ENCODE results near the gene GPRC5C.

Gene GPRC5C

GRCh38 chr17:74415608-74416396 lies 16.1 kb upstream of the GPRC5C start:
- no peak for DNase-seq (ENCODE audit: low spot score in 2 of 2)
- Histone ChIP-seq H3K36me3 (replicated peaks) (no peaks in the 10 kb centered on the region), H3K27me3 (ENCODE audit: low read depth) (no peaks in the 10 kb centered on the region), H3K4me1 (no peaks in the 10 kb centered on the region), H3K4me3 (no peak overlapping the region), H3K9me3 (no peaks in the 10 kb centered on the region)
- in situ Hi-C loops (cut with MboI; ENCODE audit: low sequenced_read_pairs), result no loop called here

GRCh38 chr17:74417178-74418045 lies 14.5 kb upstream of the GPRC5C start:
- no peaks in the 10 kb centered on the region for H3K36me3 ChIP-seq (replicated peaks)
- no peak overlapping the region for H3K4me3 ChIP-seq
- no peaks in the 10 kb centered on the region for H3K27me3 ChIP-seq (ENCODE audit: low read depth)
- in situ Hi-C loops (cut with MboI; ENCODE audit: low sequenced_read_pairs), result no loop called here
- no peaks in the 10 kb centered on the region for H3K4me1 ChIP-seq
- H3K9me3 ChIP-seq, result no peaks in the 10 kb centered on the region
- no peak for DNase-seq (ENCODE audit: low spot score in 2 of 2)

- in situ Hi-C loops (cut with MboI; ENCODE audit: low sequenced_read_pairs), result no loop called here
Observed at GRCh38 chr17:74419928-74420411, 11.9 kb upstream of the GPRC5C start.

DNA sequence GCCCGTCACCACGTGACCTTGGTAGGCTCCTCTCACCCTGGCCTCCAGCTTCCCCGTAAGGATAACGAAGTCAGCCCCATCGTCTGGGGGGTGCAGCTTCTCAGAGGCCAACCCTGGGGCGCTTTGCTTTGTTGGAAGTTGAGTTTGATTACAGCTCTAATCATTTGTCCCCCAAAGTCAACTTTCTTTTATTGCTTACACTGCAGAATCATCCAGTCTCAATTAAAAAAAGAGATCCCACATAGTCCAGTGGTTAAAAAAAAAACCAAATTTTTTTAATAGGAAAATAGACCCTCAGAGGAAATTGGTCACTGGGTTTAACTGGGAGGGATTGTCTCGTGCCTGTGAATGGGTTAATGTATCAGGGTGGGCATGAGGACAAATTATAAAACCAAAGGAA lies 7.8 kb upstream of the GPRC5C start:
- Histone ChIP-seq H3K27me3 (ENCODE audit: low read depth) (no peaks in the 10 kb centered on the region), H3K9me3 (no peaks in the 10 kb centered on the region), H3K4me3 (no peak overlapping the region), H3K4me1 (no peaks in the 10 kb centered on the region), H3K36me3 (replicated peaks) (no peaks in the 10 kb centered on the region)
- DNase-seq (ENCODE audit: low spot score in 2 of 2), result no peak
- in situ Hi-C loops (cut with MboI; ENCODE audit: low sequenced_read_pairs), result no loop called here

More at GRCh38 chr17:74419928-74420411, 11.9 kb upstream of the GPRC5C start:
- no peaks in the 10 kb centered on the region for H3K9me3 ChIP-seq
- H3K36me3 ChIP-seq (replicated peaks), result no peaks in the 10 kb centered on the region
- no peaks in the 10 kb centered on the region for H3K4me1 ChIP-seq
- H3K27me3 ChIP-seq (ENCODE audit: low read depth), result no peaks in the 10 kb centered on the region
- no peak overlapping the region for H3K4me3 ChIP-seq
- no peak for DNase-seq (ENCODE audit: low spot score in 2 of 2)

DNA sequence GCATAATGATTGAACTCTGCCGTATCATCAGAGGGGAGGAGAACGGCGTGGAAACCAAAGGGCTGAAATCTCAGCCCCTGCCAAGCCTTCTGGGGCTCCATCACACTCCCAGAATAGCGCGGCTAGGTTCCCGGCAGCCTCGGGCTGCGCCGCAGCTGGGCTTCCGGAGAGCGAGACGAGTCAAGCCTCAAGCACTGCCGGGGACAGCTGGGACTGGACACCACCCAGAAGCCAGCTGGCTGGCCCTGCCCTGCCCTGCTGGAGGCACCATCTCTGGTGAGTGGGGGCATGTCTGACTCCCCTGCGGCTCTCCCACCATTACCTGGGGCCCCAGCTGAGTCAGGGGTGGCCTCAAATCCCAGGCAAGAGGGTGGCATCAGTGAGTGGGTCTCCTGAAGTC lies 7.2 kb upstream of the GPRC5C start:
- no peaks in the 10 kb centered on the region for H3K9me3 ChIP-seq
- H3K36me3 ChIP-seq (replicated peaks), result no peaks in the 10 kb centered on the region
- DNase-seq (ENCODE audit: low spot score in 2 of 2), result no peak
- H3K4me3 ChIP-seq, result no peak overlapping the region
- in situ Hi-C loops (cut with MboI; ENCODE audit: low sequenced_read_pairs), result no loop called here
- peaks cover under 1% of the 10 kb centered on the region; the same call in 1 of the 2 replicates for H3K4me1 ChIP-seq
- H3K27me3 ChIP-seq (ENCODE audit: low read depth), result no peaks in the 10 kb centered on the region

- in situ Hi-C loops (cut with MboI; ENCODE audit: low sequenced_read_pairs), result no loop called here
Observed at GRCh38 chr17:74426551-74427047, 5.3 kb upstream of the GPRC5C start.

GRCh38 chr17:74427048-74427762 lies 4.7 kb upstream of the GPRC5C start:
- Histone ChIP-seq H3K4me1 (peaks cover 19% of the 10 kb centered on the region), H3K27me3 (ENCODE audit: low read depth) (no peaks in the 10 kb centered on the region), H3K9me3 (no peaks in the 10 kb centered on the region), H3K4me3 (no peak overlapping the region), H3K36me3 (replicated peaks) (no peaks in the 10 kb centered on the region)
- in situ Hi-C loops (cut with MboI; ENCODE audit: low sequenced_read_pairs), result no loop called here
- DNase-seq (ENCODE audit: low spot score in 2 of 2), result no peak

More at GRCh38 chr17:74426551-74427047, 5.3 kb upstream of the GPRC5C start:
- Histone ChIP-seq H3K36me3 (replicated peaks) (no peaks in the 10 kb centered on the region), H3K4me1 (peaks cover 17% of the 10 kb centered on the region), H3K4me3 (no peak overlapping the region), H3K9me3 (no peaks in the 10 kb centered on the region), H3K27me3 (ENCODE audit: low read depth) (no peaks in the 10 kb centered on the region)
- no peak for DNase-seq (ENCODE audit: low spot score in 2 of 2)

DNA sequence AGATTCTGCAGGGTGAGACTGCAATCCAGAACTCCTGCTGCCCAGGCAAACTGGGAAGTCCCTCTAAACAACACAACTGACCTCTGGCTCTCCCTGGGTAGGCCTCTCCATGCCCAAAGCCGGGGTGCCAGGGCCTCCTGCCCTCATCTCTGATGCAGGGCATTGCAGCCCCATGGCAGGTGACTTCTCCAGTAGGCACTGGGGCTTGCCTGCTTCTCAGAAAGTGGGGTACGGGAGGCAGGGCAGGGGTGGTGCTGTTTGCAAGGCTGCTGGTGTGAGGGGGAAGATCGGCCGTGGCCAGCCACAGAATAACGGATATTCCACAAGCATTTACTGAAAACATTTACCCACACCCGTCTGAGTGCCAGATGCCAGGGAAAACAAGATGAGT lies 4.1 kb upstream of the GPRC5C start:
- in situ Hi-C loops (cut with MboI; ENCODE audit: low sequenced_read_pairs), result no loop called here
- no peaks in the 10 kb centered on the region for H3K36me3 ChIP-seq (replicated peaks)
- H3K27me3 ChIP-seq (ENCODE audit: low read depth), result no peaks in the 10 kb centered on the region
- H3K9me3 ChIP-seq, result no peaks in the 10 kb centered on the region
- H3K4me1 ChIP-seq, result peaks cover 20% of the 10 kb centered on the region
- no peak for DNase-seq (ENCODE audit: low spot score in 2 of 2)
- H3K4me3 ChIP-seq, result no peak overlapping the region

DNA sequence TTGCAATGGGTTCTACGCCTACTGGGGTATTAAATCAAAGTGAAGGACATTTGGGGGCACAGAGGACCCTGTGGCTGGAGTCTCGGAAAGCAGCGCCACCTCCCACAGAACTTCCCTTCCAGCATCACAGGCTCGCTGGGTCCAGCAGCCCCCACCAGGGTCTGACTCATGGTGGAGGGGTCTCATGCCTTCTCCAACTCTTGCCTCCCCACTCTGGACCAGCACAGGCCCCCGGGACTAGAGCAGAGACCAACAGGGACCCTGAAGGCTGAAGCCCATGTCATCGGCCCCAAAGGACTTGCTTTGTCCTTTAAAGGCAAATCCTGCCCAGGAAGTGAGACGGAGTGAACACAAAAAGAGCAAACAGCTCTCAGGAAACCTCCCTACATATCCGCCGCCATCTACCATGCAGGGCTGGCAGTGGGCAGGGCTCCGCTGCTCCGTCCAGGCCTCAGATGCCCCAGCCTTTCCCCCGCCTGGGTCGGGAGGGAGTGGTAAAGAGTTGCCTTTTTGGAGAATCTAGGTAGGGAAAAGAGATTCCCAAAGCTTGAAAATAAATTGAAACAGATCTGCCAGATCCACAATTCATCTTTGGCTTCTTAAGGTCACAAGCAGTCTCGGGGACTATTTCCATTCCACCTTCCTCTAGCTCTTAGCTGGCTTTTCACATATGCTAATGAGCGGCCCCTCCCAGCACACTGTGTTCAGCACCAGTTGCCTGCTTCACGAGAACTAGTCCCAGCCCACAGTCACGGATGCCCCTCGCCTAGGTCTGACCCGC lies 2.1 kb upstream of the GPRC5C start:
- peak; percentile 23 to 72 for DNase-seq (ENCODE audit: low spot score in 2 of 2)
- Histone ChIP-seq H3K4me3 (peak overlapping the region; percentile 53), H3K27me3 (ENCODE audit: low read depth) (no peaks in the 10 kb centered on the region)

GRCh38 chr17:74430385-74430705 lies 1.5 kb upstream of the GPRC5C start:
- Histone ChIP-seq H3K27me3 (ENCODE audit: low read depth) (no peaks in the 10 kb centered on the region), H3K4me1 (peaks cover 23% of the 10 kb centered on the region), H3K9me3 (no peaks in the 10 kb centered on the region), H3K4me3 (peak overlapping the region; percentile 53), H3K36me3 (replicated peaks) (no peaks in the 10 kb centered on the region)
- in situ Hi-C loops (cut with MboI; ENCODE audit: low sequenced_read_pairs), result no loop called here
- DNase-seq (ENCODE audit: low spot score in 2 of 2), result no peak

More for the DNA sequence above, 2.1 kb upstream of the GPRC5C start:
- in situ Hi-C loops (cut with MboI; ENCODE audit: low sequenced_read_pairs), result no loop called here
- Histone ChIP-seq H3K4me1 (peaks cover 23% of the 10 kb centered on the region), H3K9me3 (no peaks in the 10 kb centered on the region), H3K36me3 (replicated peaks) (no peaks in the 10 kb centered on the region)

- Histone ChIP-seq H3K36me3 (replicated peaks) (no peaks in the 10 kb centered on the region), H3K4me1 (peaks cover 23% of the 10 kb centered on the region), H3K27me3 (ENCODE audit: low read depth) (no peaks in the 10 kb centered on the region), H3K9me3 (no peaks in the 10 kb centered on the region), H3K4me3 (peak overlapping the region; percentile 53)
- peak; percentile 63 to 85 for DNase-seq (ENCODE audit: low spot score in 2 of 2)
- in situ Hi-C loops (cut with MboI; ENCODE audit: low sequenced_read_pairs), result no loop called here
Observed at GRCh38 chr17:74430706-74431567, 951 bp upstream of the GPRC5C start.

DNA sequence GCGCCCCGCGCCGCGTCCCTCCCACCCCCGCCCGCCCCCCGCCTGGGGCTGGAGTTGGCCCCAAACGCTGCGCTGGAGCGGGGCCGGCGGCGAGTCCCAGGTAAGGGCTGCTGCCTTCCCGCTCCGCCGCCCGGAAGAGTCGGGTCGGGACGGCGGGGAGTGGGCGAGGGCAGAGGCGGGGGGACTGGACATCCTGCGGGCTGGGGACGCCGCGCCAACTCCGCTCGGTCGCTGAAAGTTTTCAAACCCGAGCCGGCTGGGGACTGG lies 469 bp downstream of the GPRC5C start:
- peak in 1 of 2 experiments; percentile 17 for DNase-seq (ENCODE audit: low spot score in 2 of 2)
- peak overlapping the region; percentile 53 for H3K4me3 ChIP-seq
- H3K27me3 ChIP-seq (ENCODE audit: low read depth), result no peaks in the 10 kb centered on the region
- in situ Hi-C loops (cut with MboI; ENCODE audit: low sequenced_read_pairs), result no loop called here
- peaks cover 23% of the 10 kb centered on the region for H3K4me1 ChIP-seq
- H3K36me3 ChIP-seq (replicated peaks), result no peaks in the 10 kb centered on the region
- peaks cover 4% of the 10 kb centered on the region; the same call in 1 of the 2 replicates for H3K9me3 ChIP-seq

Measured in HAP-1 (cell line).